Esophagus mucosa (tissue), 1 donor: ENCODE measurements around the gene ANP32B. TPM values are rescaled to one million over a fixed set of nuclear protein-coding genes. Genes with fewer than 3 reads are reported as not detected.
A peak's percentile ranks its signal among the peaks of the same experiment; 100 is the strongest.

ENCODE experiments used
- ATAC-seq: fragments of 200-7000 bp; cut with Tn5 transposase; one replicate; pipeline ENCODE4 v1.9.1; 2020
- total RNA-seq: library from RNA; stranded (reverse); gene quantifications from one replicate; pipeline ENCODE4 v1.2.4, GENCODE V29; 2023
- donor health status: DM: yes; HTN: yes; CAD: no.

Gene ANP32B
- total RNA-seq, 1 donor from 2014 or later, result 102 TPM

- ATAC-seq, result peak; percentile 84
Observed at GRCh38 chr9:98034593-98035546, 51.7 kb downstream of the ANP32B start.

GRCh38 chr9:98037357-98037756 is 54.2 kb downstream of the ANP32B start:
- ATAC-seq, result peak; percentile 75

- no peak for ATAC-seq
Observed at GRCh38 chr9:98038958-98039357, 55.8 kb downstream of the ANP32B start.

- ATAC-seq, result no peak
Observed at GRCh38 chr9:98039607-98040017, 56.5 kb downstream of the ANP32B start.

DNA sequence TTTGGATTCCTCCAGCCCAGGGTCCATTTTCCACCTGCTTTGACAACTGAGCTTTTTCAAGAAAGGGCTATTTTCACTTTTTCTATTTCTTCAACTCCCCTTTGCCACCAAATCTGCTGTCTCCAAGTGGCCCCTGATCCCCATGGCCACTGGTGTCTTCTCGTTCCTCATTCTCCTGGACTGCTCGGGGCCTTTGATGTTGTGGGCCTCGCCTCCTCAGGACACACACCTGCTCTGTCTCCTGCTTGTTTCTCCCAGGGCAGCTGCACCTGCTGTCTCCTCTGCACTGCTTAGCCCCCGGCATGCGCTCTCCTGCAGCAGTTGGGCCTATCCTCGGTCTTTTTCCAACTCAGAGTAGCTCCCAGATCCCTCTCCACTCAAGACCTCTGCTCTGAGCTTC is 57.1 kb downstream of the ANP32B start:
- ATAC-seq, result no peak

- ATAC-seq, result no peak
Observed at GRCh38 chr9:98043915-98044314, 60.8 kb downstream of the ANP32B start.

DNA sequence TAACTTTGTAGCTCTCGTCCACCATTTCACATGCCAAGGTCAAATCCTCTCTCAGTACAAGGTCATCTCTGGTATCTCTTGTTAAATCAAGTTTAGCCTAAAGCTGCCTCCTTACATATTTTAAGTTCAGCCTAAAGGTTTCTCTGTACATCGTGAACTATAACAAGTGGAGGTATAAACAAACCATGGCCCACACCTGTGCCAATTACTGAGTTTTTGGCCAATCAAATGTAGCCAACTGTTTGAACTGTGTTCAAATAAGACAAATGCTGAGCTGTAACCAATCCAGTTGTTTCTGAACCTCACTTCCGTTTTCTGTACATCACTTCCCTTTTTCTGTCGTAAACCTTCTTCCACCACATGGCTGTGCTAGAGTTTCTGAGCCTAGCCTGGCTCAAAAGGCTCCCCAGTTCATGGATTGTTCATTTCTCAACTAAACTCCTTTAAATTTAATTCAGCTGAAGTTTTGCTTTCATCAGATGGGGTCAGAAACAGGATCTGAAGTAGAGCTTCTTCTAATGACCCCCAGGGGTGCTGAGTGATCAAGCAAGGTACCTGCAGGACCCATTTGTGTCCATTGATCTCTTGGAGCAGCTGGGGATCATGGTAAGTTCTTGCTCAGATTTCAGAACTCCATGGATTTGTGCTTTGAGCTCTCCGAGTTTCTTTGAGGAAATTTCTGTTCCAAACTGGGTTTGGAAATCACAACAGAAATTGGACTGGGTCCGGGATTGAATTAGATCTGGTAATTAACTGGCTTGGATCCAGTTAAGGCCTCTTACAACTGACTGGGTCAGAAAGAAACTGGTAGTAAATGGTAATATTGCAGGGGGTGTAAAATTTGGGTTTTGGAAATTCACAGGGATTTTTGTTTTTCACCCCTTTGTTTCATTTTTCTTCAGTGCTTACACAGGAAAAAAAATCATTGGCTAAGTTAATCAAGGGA is 62.4 kb downstream of the ANP32B start:
- ATAC-seq, result peak; percentile 54

DNA sequence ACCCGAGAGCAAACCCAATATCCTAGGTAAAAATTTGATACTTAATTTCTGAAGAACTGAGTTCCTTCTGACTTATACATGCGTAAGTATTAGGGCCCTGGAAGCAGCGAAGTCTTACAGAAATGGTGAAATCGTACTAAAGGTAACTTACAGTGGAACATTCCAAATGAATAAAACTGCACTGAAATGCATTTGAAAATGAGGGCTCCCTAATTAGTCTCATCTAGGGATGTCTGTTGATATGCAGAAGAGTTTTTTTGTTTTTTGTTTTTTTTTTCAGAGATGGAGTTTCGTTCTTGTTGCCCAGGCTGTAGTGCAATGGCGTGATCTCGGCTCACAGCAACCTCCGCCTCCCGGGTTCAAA is 63.0 kb downstream of the ANP32B start:
- no peak for ATAC-seq

GRCh38 chr9:98047002-98047401 is 63.9 kb downstream of the ANP32B start:
- ATAC-seq, result no peak

GRCh38 chr9:98049288-98050072 is 66.3 kb downstream of the ANP32B start:
- ATAC-seq, result no peak

DNA sequence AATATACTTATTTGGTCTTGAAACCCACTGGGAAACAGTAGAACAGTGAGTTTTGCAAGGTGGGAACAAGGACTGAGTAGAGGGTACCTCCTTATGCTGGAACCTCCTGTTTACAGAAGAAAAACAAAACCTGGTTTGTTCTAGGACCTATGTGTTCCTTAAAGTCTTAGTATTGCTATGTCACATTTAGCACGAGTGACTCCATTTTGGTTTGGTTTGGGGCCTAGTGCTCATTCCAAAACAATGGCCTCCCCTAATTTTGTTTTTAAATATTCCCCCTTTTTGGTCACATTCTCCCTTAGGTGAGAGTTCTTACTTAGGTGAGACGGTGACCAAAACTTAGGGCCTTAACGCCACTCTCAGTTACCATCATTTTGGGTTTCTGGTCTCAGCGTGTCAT is 67.2 kb downstream of the ANP32B start:
- ATAC-seq, result no peak

GRCh38 chr9:98054376-98054951 is 71.3 kb downstream of the ANP32B start:
- ATAC-seq, result no peak

GRCh38 chr9:98056269-98057137 is 73.4 kb downstream of the ANP32B start, which contains the start of gene NANS:
Gene NANS (plus strand): TSS chr9:98056732. CDS start chr9:98056809, 77 bp downstream.
- ATAC-seq, result peak; percentile 98

GRCh38 chr9:98057138-98057799 is 74.1 kb downstream of the ANP32B start:
- ATAC-seq, result no peak

DNA sequence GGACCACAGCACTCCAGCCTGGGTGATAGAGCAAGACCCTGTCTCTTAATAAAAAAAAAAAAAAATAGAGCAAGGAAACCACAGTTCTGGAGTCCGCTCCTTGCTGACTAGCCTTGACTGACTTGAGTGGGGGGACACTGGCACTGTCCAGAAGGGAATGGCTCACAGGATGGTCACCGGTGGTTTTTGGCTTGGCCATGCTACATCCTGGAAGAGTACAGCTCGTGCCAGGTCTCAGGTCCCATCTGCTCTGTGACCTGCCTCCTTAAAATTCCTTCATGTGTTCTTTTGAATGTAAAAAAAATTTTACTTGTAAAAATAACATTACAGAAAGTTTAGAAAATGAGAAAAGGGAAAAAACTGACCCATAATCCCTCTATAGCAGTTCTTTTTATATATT is 79.0 kb downstream of the ANP32B start:
- ATAC-seq, result no peak

DNA sequence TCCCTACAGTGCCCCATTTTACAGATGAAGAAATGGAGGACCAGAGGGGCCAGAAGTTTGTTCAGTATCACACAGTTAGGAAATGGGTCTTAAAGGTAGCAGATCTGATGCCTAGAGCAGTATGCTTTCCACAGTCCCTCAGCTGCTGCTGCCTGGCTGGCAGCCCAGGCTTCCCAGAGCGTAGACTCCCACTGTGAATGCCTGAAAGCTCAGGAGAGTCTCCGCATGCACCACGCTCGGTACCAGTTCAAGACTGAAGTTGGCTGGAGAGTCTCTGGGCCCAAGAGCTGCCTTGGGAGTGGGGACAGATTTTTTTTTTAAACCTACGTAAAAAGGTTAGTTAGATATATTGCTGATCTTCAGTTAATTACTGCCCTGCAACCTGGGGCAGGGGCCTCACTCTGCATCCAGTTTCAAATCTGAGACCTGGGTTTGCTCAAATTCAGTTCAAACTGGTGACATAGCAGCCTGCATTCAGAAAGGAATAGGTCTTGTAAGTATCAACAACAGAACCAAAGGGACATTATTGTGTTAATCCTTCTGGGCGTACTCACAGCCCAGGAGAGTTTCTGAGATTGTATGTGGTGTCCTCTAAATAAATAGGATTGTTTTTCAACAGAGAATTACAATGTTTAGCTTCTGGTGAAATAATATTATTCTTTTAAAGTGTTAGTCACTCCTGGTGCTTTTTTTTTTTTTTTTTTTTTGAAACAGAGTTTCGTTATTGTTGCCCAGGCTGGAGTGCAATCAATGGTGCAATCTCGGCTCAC is 81.7 kb downstream of the ANP32B start:
- ATAC-seq, result no peak
